DND-41 (cell line): Measurements from ENCODE around the gene CHD1.

Experiments
- EZH2 ChIP-seq: IDR thresholded peaks from 3 replicates; pipeline ENCODE4 v1.6.1; 2012; ENCODE audit warnings: borderline replicate concordance, low read depth, mild to moderate bottlenecking, moderate library complexity, low read length, inconsistent platforms; ENCODE audit not compliant: severe bottlenecking
- TF ChIP-seq, protein P1 (sequence below): IDR thresholded peaks from 2 replicates; pipeline ENCODE4 v1.5.1; 2012; ENCODE audit warnings: borderline replicate concordance, low read length, moderate library complexity, mild to moderate bottlenecking; ENCODE audit not compliant: poor library complexity, severe bottlenecking; ENCODE audit errors: extremely low read depth

DNA sequence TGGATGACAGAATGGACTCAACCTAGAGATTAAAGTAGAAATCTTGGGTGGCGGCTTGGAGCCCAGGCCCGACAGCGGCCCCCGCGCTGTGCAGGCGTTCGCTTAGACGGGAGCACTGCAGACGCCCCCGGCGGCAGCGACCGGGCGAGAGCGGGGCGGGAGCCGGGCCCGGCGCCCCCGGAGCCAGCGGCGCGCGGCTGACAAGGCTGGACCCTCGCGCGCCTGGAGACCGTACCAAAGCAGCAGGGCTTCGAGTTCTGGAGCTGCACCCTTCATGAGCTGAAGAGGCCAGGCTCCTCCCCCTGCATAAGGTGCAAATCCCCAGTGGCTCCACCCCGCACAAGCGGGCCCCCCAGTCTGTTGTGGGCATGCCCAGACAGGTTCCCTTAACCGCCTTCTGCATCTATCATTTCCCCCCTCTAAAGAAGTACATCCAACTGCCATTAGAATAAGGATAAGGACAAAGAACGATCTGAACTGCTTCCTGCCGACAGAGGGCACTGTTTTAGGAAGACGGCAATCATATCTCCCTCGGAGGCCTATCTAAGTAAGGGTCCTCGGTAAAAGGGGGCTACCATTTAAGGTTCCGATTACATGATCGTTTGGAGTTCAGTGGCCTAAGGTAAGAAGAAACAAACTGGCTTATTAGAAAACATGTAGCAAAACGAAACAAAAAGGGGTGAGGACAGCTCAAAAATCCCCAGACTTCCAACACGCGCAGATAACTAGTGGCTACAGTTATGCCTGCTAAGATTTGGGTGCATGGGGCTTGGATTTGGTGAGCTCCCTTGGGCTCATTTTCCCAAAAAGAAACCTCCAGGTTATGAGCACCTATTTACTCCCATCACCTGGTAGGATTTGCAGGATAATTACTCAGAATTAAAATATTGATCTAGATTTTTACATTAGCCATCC lies 89.1 kb downstream of the CHD1 start:
- TF ChIP-seq, protein P1, sequence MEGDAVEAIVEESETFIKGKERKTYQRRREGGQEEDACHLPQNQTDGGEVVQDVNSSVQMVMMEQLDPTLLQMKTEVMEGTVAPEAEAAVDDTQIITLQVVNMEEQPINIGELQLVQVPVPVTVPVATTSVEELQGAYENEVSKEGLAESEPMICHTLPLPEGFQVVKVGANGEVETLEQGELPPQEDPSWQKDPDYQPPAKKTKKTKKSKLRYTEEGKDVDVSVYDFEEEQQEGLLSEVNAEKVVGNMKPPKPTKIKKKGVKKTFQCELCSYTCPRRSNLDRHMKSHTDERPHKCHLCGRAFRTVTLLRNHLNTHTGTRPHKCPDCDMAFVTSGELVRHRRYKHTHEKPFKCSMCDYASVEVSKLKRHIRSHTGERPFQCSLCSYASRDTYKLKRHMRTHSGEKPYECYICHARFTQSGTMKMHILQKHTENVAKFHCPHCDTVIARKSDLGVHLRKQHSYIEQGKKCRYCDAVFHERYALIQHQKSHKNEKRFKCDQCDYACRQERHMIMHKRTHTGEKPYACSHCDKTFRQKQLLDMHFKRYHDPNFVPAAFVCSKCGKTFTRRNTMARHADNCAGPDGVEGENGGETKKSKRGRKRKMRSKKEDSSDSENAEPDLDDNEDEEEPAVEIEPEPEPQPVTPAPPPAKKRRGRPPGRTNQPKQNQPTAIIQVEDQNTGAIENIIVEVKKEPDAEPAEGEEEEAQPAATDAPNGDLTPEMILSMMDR = peak; percentile 6
- TF ChIP-seq EZH2 = no peak
